NAMALWA (cell line): ENCODE data around the gene UBXN10.

Experiments used
- DNase-seq: peaks from one replicate; pipeline ENCODE4 v3.0.0-alpha.2; 2015; ENCODE audit warnings: low spot score

UBXN10 gene

GRCh38 chr1:20237646-20238045 lies 51.8 kb downstream of the UBXN10 start:
- no peak for DNase-seq

- no peak for DNase-seq
Measured at GRCh38 chr1:20240012-20240411, 54.1 kb downstream of the UBXN10 start.

GRCh38 chr1:20242890-20243479 lies 57.1 kb downstream of the UBXN10 start:
- no peak for DNase-seq
